Parathyroid adenoma (tissue), 2 donors: ENCODE data around the gene CYB561D1.
A peak's percentile ranks its signal among the peaks of the same experiment; 100 is the strongest.

ENCODE experiments used
- H2AFZ ChIP-seq: fragments of 300-600 bp; sonication (generic); one replicate; pipeline ENCODE4 v1.7.0; 2017; ENCODE audit warnings: antibody characterized with exemption, mild to moderate bottlenecking
- H3K27ac ChIP-seq: fragments of 300-600 bp; sonication (generic); one replicate; pipeline ENCODE4 v1.7.0; 2017
- H3K27me3 ChIP-seq: fragments of 300-600 bp; sonication (generic); one replicate; pipeline ENCODE4 v1.7.0; 2017; ENCODE audit warnings: low read length; ENCODE audit not compliant: control insufficient read depth, insufficient read depth
- H3K36me3 ChIP-seq: fragments of 300-600 bp; sonication (generic); one replicate; pipeline ENCODE4 v1.7.0; 2017; ENCODE audit warnings: low read length; ENCODE audit not compliant: control insufficient read depth, insufficient read depth
- H3K4me1 ChIP-seq: fragments of 300-600 bp; sonication (generic); one replicate; pipeline ENCODE4 v1.7.0; 2017; ENCODE audit warnings: control low read depth
- H3K4me2 ChIP-seq: fragments of 300-600 bp; sonication (generic); one replicate; pipeline ENCODE4 v1.7.0; 2017; ENCODE audit warnings: low read length
- H3K4me3 ChIP-seq: fragments of 300-600 bp; sonication (generic); one replicate; pipeline ENCODE4 v1.7.0; 2017; ENCODE audit warnings: low read depth, low read length
- H3K79me2 ChIP-seq: fragments of 300-600 bp; sonication (generic); one replicate; pipeline ENCODE4 v1.7.0; 2017; ENCODE audit warnings: control low read depth
- H3K9ac ChIP-seq: fragments of 300-600 bp; sonication (generic); one replicate; pipeline ENCODE4 v1.7.0; 2017; ENCODE audit warnings: mild to moderate bottlenecking
- H3K9me3 ChIP-seq: fragments of 300-600 bp; sonication (generic); one replicate; pipeline ENCODE4 v1.7.0; 2017; ENCODE audit warnings: low read length; ENCODE audit not compliant: control insufficient read depth
- CTCF ChIP-seq: fragments of 300-600 bp; sonication (generic); IDR thresholded peaks from one replicate; pipeline ENCODE4 v1.7.0; 2017; ENCODE audit warnings: antibody characterized with exemption, mild to moderate bottlenecking
- donor health status: primary hyperparathyroidism.

CYB561D1 gene

GRCh38 chr1:109482791-109483671, 10.9 kb upstream of the CYB561D1 start:
- Histone ChIP-seq H3K9ac (no peak overlapping the region), H3K36me3 (no peaks in the 10 kb centered on the region), H3K27ac (peak overlapping the region; percentile 24)

GRCh38 chr1:109483672-109484518, 10.0 kb upstream of the CYB561D1 start, which contains the start of gene ATXN7L2:
Gene ATXN7L2, plus strand, starts transcription at chr1:109483905. Its CDS starts 49 bp downstream, at chr1:109483954.
- H3K79me2 ChIP-seq: no peaks in the 10 kb centered on the region
- H2AFZ ChIP-seq: peak within 1 kb of the TSS; percentile 98
- TF ChIP-seq CTCF: no peak
- H3K27ac ChIP-seq: peak within 1 kb of the TSS; percentile 78
- no peaks in the 10 kb centered on the region for H3K27me3 ChIP-seq
- peak within 1 kb of the TSS; percentile 98 for H3K4me2 ChIP-seq
- no peak within 1 kb of the TSS for H3K9ac ChIP-seq
- peaks cover 3% of the 10 kb centered on the region for H3K4me1 ChIP-seq
- no peaks in the 10 kb centered on the region for H3K9me3 ChIP-seq
- H3K4me3 ChIP-seq: peak within 1 kb of the TSS; percentile 72
- no peaks in the 10 kb centered on the region for H3K36me3 ChIP-seq

More at GRCh38 chr1:109482791-109483671, 10.9 kb upstream of the CYB561D1 start:
- H2AFZ ChIP-seq: peak overlapping the region; percentile 98
- no peaks in the 10 kb centered on the region for H3K27me3 ChIP-seq
- H3K4me1 ChIP-seq: peaks cover 3% of the 10 kb centered on the region
- H3K4me3 ChIP-seq: peak overlapping the region; percentile 42
- no peak for TF ChIP-seq CTCF
- H3K4me2 ChIP-seq: peak overlapping the region; percentile 65
- H3K79me2 ChIP-seq: no peaks in the 10 kb centered on the region
- no peaks in the 10 kb centered on the region for H3K9me3 ChIP-seq

GRCh38 chr1:109484519-109484975, 9.3 kb upstream of the CYB561D1 start:
- H2AFZ ChIP-seq: peak overlapping the region; percentile 83
- no peaks in the 10 kb centered on the region for H3K36me3 ChIP-seq
- H3K79me2 ChIP-seq: no peaks in the 10 kb centered on the region
- TF ChIP-seq CTCF: no peak
- H3K4me1 ChIP-seq: peaks cover 3% of the 10 kb centered on the region
- peak overlapping the region; percentile 98 for H3K4me2 ChIP-seq
- no peaks in the 10 kb centered on the region for H3K9me3 ChIP-seq
- no peak overlapping the region for H3K27ac ChIP-seq
- H3K4me3 ChIP-seq: peak overlapping the region; percentile 72
- H3K27me3 ChIP-seq: no peaks in the 10 kb centered on the region
- no peak overlapping the region for H3K9ac ChIP-seq

GRCh38 chr1:109485001-109485400, 8.9 kb upstream of the CYB561D1 start:
- H3K79me2 ChIP-seq: no peaks in the 10 kb centered on the region
- no peaks in the 10 kb centered on the region for H3K9me3 ChIP-seq
- no peaks in the 10 kb centered on the region for H3K36me3 ChIP-seq
- TF ChIP-seq CTCF: no peak
- H3K27ac ChIP-seq: no peak overlapping the region
- peaks cover 3% of the 10 kb centered on the region for H3K4me1 ChIP-seq
- H3K4me2 ChIP-seq: peak overlapping the region; percentile 98
- no peak overlapping the region for H3K4me3 ChIP-seq
- H3K9ac ChIP-seq: no peak overlapping the region
- no peaks in the 10 kb centered on the region for H3K27me3 ChIP-seq
- no peak overlapping the region for H2AFZ ChIP-seq
